Effector memory CD4-positive, alpha-beta T cell (primary cell): ENCODE data around the gene RNF225.
"Not testable (repeated sequence)": the region's sequence is repeated elsewhere in the genome, so short reads cannot be mapped to it uniquely, and the experiment has no call there.

Experiments
- DNase-seq, 3 donors: peaks; one replicate each; pipeline ENCODE4 v3.0.0-alpha.2; 2020
- H3K27ac ChIP-seq: 2 replicates; pipeline ENCODE4 v1.7.0; 2013; ENCODE audit warnings: mild to moderate bottlenecking, low read length, moderate library complexity; ENCODE audit not compliant: insufficient read depth, poor library complexity, severe bottlenecking
- H3K27me3 ChIP-seq: replicated peaks from 2 replicates; pipeline ENCODE4 v1.7.0; 2013; ENCODE audit warnings: mild to moderate bottlenecking, low read length; ENCODE audit not compliant: insufficient read depth, control insufficient read depth, poor library complexity, severe bottlenecking
- H3K36me3 ChIP-seq: 2 replicates; pipeline ENCODE4 v1.7.0; 2013; ENCODE audit warnings: mild to moderate bottlenecking, low read length, moderate library complexity; ENCODE audit not compliant: control insufficient read depth, insufficient read depth
- H3K4me1 ChIP-seq: 2 replicates; pipeline ENCODE4 v1.7.0; 2013; ENCODE audit warnings: low read length, mild to moderate bottlenecking; ENCODE audit not compliant: control insufficient read depth, insufficient read depth, poor library complexity, severe bottlenecking
- H3K4me3 ChIP-seq: 2 replicates; pipeline ENCODE4 v1.7.0; 2013; ENCODE audit warnings: low read length, low read depth, mild to moderate bottlenecking; ENCODE audit not compliant: insufficient read depth, poor library complexity, severe bottlenecking
- H3K9me3 ChIP-seq: 2 replicates; pipeline ENCODE4 v1.7.0; 2013; ENCODE audit warnings: mild to moderate bottlenecking, low read length, moderate library complexity; ENCODE audit not compliant: control insufficient read depth
- total RNA-seq, 3 donors: gene quantifications; one replicate each; lab custom pipeline; 2026; lab: John Stamatoyannopoulos, UW

Gene RNF225
- total RNA-seq: 0 to 0.52 (median 0.39) reads per million in 3 donors

GRCh38 chr19:58395220-58395978, at the start of gene RNF225:
Gene RNF225, plus strand, starts transcription at chr19:58395656. Its CDS starts 434 bp downstream, at chr19:58396090.
- Histone ChIP-seq H3K27ac (no peak within 1 kb of the TSS), H3K36me3 (peaks cover 35% of the 10 kb centered on the region), H3K4me1 (peaks cover 5% of the 10 kb centered on the region), H3K27me3 (peaks cover 4% of the 10 kb centered on the region), H3K4me3 (no peak within 1 kb of the TSS), H3K9me3 (no peaks in the 10 kb centered on the region)
- no peak for DNase-seq

- DNase-seq: peak; percentile 50 to 68 (median 63)
- H3K9me3 ChIP-seq: no peaks in the 10 kb centered on the region
- peak overlapping the region; percentile 64 for H3K27ac ChIP-seq
- H3K27me3 ChIP-seq: no peaks in the 10 kb centered on the region
- peak overlapping the region; percentile 52 for H3K4me3 ChIP-seq
- no peaks in the 10 kb centered on the region for H3K36me3 ChIP-seq
- H3K4me1 ChIP-seq: peaks cover 5% of the 10 kb centered on the region
Measured at GRCh38 chr19:58346961-58347929, 48.2 kb upstream of the RNF225 start.

- peak overlapping the region; percentile 40 for H3K4me3 ChIP-seq
- peak overlapping the region; percentile 41 for H3K27ac ChIP-seq
- H3K27me3 ChIP-seq, DNase-seq, H3K4me1 ChIP-seq, H3K36me3 ChIP-seq, H3K9me3 ChIP-seq: not testable (repeated sequence)
Measured at GRCh38 chr19:58348080-58348479, 47.4 kb upstream of the RNF225 start.

DNA sequence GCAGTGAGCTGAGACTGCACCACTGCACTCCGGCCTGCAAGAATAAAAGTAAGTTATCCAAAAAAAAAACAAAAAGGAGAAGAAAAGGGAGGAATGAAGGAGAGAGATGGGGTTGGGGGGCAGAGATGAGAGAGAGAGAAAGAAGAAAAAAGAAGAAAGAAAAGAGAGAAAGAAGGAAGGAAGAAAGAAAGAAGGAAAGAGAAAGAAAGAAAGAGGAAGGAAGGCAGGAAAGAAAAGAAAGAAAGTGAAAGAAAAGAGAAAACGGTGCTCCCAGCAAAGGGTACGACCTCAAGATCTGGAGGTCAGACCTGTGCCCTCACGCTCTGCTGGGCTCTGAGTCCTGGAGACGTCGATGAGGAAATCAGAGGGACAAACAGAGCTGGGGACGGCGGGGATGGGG, 45.9 kb upstream of the RNF225 start:
- Histone ChIP-seq H3K27me3 (no peaks in the 10 kb centered on the region), H3K4me1 (peaks cover 5% of the 10 kb centered on the region), H3K4me3 (no peak overlapping the region), H3K36me3 (no peaks in the 10 kb centered on the region), H3K27ac (no peak overlapping the region), H3K9me3 (no peaks in the 10 kb centered on the region)
- DNase-seq: no peak

DNA sequence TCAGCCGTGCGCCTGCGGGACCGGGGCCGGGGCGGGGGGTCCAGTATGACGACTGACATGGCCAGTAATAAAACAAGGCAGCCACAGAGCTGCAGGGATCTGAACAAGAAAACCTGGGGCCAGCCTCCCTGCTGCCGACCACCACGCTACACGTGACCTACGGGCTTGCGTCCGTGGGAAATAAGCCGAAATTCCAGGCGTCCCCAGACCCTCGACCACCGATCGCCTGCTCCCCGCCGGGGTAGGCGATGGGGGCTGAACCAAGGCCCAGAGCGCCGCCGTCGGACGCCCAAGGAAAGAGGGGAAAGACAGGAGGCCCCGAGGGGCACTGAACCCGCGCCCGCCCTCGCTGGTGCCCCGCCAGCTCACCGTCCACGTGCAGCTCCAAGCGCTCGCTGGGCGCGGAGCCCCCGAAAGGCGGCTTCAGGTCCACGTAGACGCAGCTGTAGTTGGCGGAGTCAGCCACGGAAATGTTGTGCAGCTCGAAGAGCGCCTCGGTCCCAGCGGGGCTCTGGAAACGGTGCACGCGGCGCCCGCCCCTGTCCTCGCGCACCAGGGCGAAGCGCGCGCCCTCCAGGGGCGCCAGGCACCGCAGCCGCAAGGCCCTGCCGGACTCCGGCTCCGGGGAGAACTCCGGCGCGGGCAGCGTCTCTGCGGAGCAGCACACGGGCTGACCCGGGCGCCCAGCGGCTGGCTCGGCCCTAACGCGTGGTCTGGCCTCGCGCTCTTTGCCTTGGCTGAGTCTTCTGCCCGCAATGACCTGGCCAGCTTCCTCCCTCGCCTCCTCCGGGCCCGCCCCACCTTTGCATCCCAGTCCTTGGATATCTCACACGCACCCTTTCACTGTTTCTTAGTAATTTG, 45.2 kb upstream of the RNF225 start:
- Histone ChIP-seq H3K9me3 (no peaks in the 10 kb centered on the region), H3K27ac (no peak overlapping the region), H3K4me3 (no peak overlapping the region), H3K4me1 (peaks cover 5% of the 10 kb centered on the region), H3K36me3 (no peaks in the 10 kb centered on the region), H3K27me3 (no peaks in the 10 kb centered on the region)
- no peak for DNase-seq

- Histone ChIP-seq H3K9me3 (no peaks in the 10 kb centered on the region), H3K27me3 (no peaks in the 10 kb centered on the region), H3K4me1 (peaks cover 8% of the 10 kb centered on the region), H3K4me3 (no peak overlapping the region), H3K36me3 (no peaks in the 10 kb centered on the region), H3K27ac (no peak overlapping the region)
- DNase-seq: no peak
Measured at GRCh38 chr19:58350871-58351557, 44.4 kb upstream of the RNF225 start.

DNA sequence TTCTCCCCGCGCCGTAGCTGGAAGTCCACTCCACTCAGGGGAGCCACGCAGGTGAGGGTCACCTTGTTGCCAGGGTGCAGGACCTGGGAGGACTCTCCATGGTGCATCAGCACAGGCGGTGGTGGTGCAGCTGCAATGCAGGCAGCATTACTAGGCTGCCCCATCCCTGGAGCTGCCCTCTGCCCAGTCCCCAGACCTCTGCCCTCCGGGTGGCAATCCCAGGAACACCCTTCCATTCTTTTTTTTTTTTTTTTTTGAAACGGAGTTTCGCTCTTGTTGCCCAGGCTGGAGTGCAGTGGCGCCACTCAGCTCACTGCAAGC, 43.9 kb upstream of the RNF225 start:
- no peak overlapping the region for H3K4me3 ChIP-seq
- no peaks in the 10 kb centered on the region for H3K27me3 ChIP-seq
- no peak overlapping the region for H3K27ac ChIP-seq
- H3K36me3 ChIP-seq: no peaks in the 10 kb centered on the region
- no peaks in the 10 kb centered on the region for H3K9me3 ChIP-seq
- H3K4me1 ChIP-seq: peaks cover 12% of the 10 kb centered on the region
- no peak for DNase-seq

- no peak overlapping the region for H3K4me3 ChIP-seq
- no peak for DNase-seq
Measured at GRCh38 chr19:58351990-58352755, 43.3 kb upstream of the RNF225 start.

More at GRCh38 chr19:58351990-58352755, 43.3 kb upstream of the RNF225 start:
- peaks cover 13% of the 10 kb centered on the region for H3K4me1 ChIP-seq
- H3K27me3 ChIP-seq: no peaks in the 10 kb centered on the region
- no peaks in the 10 kb centered on the region for H3K9me3 ChIP-seq
- H3K36me3 ChIP-seq: no peaks in the 10 kb centered on the region
- H3K27ac ChIP-seq: no peak overlapping the region
